Peyer's patch (tissue), 4 donors: ENCODE results near the gene PLXNB2.

Source experiments
- POLR2A ChIP-seq, 2 donors: fragments of 450-650 bp; IDR thresholded peaks; one replicate each; pipeline ENCODE4 v1.5.1; 2017; ENCODE audit warnings: antibody characterized with exemption in 2 of 2, mild to moderate bottlenecking in 2 of 2, moderate library complexity in 2 of 2
- TF ChIP-seq, protein P1 (sequence below), 6 experiments: fragments of 450-650 bp in 4 of 6; fragments of 200-600 bp in 2 of 6; sonication (generic) in 1 of 6; IDR thresholded peaks; one replicate each; pipeline ENCODE4 v1.5.1; 2017 to 2019; ENCODE audit warnings: antibody characterized with exemption in 6 of 6, mild to moderate bottlenecking in 3 of 6, moderate library complexity in 1 of 6

GRCh38 chr22:50255099-50255498, 52.3 kb downstream of the PLXNB2 start:
- TF ChIP-seq, protein P1, sequence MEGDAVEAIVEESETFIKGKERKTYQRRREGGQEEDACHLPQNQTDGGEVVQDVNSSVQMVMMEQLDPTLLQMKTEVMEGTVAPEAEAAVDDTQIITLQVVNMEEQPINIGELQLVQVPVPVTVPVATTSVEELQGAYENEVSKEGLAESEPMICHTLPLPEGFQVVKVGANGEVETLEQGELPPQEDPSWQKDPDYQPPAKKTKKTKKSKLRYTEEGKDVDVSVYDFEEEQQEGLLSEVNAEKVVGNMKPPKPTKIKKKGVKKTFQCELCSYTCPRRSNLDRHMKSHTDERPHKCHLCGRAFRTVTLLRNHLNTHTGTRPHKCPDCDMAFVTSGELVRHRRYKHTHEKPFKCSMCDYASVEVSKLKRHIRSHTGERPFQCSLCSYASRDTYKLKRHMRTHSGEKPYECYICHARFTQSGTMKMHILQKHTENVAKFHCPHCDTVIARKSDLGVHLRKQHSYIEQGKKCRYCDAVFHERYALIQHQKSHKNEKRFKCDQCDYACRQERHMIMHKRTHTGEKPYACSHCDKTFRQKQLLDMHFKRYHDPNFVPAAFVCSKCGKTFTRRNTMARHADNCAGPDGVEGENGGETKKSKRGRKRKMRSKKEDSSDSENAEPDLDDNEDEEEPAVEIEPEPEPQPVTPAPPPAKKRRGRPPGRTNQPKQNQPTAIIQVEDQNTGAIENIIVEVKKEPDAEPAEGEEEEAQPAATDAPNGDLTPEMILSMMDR (IDR thresholded peaks at IDR 0.05) = no peak
- TF ChIP-seq POLR2A (IDR thresholded peaks at IDR 0.05) = no peak
